ENCODE measurements around the gene TIMM44. TPM values are rescaled to one million over a fixed set of nuclear protein-coding genes. Genes with fewer than 3 reads are reported as not detected.

Gene TIMM44
- total RNA-seq, 1 donor from 2014 or later, result 79.2 TPM

DNA sequence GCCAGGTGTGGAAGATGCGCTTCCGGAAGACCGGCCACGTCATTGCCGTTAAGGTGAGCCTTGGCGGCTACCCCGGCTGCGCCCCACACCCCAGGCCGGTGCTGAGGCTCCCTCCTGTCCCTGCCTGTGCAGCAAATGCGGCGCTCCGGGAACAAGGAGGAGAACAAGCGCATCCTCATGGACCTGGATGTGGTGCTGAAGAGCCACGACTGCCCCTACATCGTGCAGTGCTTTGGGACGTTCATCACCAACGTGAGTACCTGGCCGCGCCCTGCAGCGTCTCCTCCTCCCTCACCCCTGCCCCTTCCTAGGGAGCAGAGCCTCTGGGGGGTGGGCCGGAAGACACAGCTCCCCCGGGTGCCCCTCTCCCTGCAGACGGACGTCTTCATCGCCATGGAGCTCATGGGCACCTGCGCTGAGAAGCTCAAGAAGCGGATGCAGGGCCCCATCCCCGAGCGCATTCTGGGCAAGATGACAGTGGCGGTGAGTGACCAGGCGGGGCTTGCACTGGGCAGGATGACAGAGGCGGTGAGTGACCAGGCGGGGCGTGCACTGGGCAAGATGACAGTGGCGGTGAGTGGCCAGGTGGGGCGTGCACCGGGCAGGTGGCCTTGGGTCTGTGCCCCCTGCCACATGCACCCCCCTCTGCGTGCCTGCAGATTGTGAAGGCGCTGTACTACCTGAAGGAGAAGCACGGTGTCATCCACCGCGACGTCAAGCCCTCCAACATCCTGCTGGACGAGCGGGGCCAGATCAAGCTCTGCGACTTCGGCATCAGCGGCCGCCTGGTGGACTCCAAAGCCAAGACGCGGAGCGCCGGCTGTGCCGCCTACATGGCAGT, 32.9 kb downstream of the TIMM44 start:
- Mint-ChIP-seq H3K27ac (no peak overlapping the region), H3K4me1 (ENCODE audit: low read depth) (peaks cover 2% of the 10 kb centered on the region), H3K27me3 (ENCODE audit: low read depth) (peaks cover 6% of the 10 kb centered on the region), H3K9me3 (no peaks in the 10 kb centered on the region), H3K36me3 (ENCODE audit: low read depth) (peaks cover 30% of the 10 kb centered on the region), H3K4me3 (ENCODE audit: low read depth) (no peak overlapping the region)
- intact Hi-C loops (cut with micrococcal nuclease), result no loop called here
- DNase-seq (ENCODE audit: low spot score), result no peak

DNA sequence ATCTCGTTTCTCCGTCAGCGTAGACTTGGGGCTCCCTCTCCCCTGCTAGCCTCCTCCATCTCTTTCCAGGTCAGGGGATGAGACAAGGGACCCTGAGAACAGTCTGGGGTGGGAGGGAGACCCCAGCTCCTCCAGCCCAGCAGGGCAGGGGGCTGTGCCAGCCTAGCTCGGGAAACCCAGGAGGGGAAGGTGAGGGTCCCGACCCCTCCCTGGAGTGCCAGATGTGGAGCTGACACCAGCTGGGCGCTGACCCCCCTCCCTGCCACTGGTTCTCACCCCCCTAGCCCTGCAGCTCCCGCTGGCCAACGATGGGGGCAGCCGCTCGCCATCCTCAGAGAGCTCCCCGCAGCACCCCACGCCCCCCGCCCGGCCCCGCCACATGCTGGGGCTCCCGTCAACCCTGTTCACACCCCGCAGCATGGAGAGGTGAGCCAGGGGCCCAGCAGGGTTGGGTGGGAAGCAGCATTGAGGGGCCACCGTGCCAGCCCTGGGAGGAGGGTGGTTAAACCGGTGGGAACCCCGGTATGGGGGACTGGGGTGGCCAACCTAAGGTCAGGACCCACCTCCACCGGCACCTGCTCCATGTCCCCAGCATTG, 33.9 kb downstream of the TIMM44 start:
- Mint-ChIP-seq H3K27ac (no peak overlapping the region), H3K4me3 (ENCODE audit: low read depth) (no peak overlapping the region), H3K36me3 (ENCODE audit: low read depth) (peaks cover 38% of the 10 kb centered on the region), H3K4me1 (ENCODE audit: low read depth) (peaks cover 9% of the 10 kb centered on the region), H3K27me3 (ENCODE audit: low read depth) (no peaks in the 10 kb centered on the region), H3K9me3 (no peaks in the 10 kb centered on the region)
- intact Hi-C loops (cut with micrococcal nuclease), result no loop called here
- no peak for DNase-seq (ENCODE audit: low spot score)

DNA sequence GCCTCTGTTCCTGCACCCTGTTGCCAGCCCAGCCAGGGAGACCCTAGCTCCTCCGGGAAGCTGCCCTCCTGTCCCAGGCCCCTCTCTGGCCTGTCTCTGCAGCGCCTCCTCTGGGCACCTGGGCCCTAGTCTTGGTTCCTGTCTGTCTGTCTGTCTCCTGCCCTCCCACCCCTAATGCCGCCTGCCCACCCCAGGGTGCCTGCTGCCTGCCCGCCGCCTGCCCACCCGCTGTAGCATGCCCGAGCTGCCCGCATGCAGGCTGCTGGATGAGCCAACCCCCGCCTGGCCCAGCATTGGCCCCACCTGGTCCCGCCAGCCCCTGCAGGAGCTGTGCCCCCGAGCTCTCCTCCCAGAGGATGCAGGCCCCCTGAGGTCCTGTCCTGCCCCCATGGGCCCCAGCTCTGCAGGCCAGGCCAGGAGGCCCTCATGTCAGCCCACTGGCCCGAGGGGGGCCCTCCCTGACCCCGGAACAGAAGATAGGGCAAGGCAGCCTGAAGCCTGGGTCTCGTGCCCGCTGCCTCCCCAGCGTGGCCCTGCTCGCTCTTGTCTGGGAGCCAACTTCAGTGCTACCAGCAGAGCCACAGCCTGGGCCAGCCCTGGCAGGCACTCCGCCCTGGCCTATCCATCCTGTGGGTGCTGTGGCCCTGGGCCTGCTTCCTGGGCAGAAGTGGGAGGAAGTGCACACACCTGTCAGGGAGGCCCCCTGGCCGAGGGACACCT, 34.6 kb downstream of the TIMM44 start:
- peaks cover 10% of the 10 kb centered on the region for H3K4me1 Mint-ChIP-seq (ENCODE audit: low read depth)
- intact Hi-C loops (cut with micrococcal nuclease), result no loop called here
- H3K36me3 Mint-ChIP-seq (ENCODE audit: low read depth), result peaks cover 38% of the 10 kb centered on the region
- no peak overlapping the region for H3K27ac Mint-ChIP-seq
- DNase-seq (ENCODE audit: low spot score), result no peak
- no peaks in the 10 kb centered on the region for H3K27me3 Mint-ChIP-seq (ENCODE audit: low read depth)
- no peak overlapping the region for H3K4me3 Mint-ChIP-seq (ENCODE audit: low read depth)
- no peaks in the 10 kb centered on the region for H3K9me3 Mint-ChIP-seq

DNA sequence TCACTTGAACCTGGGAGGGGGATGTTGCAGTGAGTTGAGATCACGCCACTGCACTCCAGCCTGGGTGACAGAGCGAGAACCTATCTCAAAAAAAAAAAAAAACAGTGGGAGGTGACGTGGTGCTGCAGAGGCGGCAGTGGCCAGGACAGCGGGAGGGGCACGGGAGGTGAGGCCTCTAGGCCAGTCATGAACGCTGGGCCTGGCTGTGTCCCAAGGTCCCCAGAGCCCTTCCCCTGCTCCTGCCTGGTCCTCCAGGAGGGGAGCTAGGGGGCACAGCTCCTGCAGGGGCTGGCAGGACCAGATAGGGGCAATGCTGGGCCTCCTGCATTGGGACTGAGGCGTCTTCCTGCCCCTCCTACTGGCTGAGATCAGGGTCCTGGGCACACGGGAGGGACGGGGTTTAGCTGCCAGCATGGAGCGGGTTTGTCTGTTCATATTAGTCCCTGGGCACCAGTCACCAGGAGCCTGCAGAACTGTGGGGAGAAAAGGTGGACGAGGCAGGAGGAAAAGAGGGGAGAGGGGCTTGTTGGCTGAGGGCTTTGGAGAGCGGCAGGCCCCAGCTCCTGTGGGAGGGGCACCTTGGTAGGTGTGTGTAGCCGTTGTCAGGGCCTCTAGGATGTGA, 35.3 kb downstream of the TIMM44 start:
- Mint-ChIP-seq H3K9me3 (no peaks in the 10 kb centered on the region), H3K36me3 (ENCODE audit: low read depth) (peaks cover 36% of the 10 kb centered on the region), H3K4me1 (ENCODE audit: low read depth) (peaks cover 13% of the 10 kb centered on the region), H3K27ac (no peak overlapping the region), H3K27me3 (ENCODE audit: low read depth) (no peaks in the 10 kb centered on the region), H3K4me3 (ENCODE audit: low read depth) (no peak overlapping the region)
- DNase-seq (ENCODE audit: low spot score), result no peak
- intact Hi-C loops (cut with micrococcal nuclease), result no loop called here

DNA sequence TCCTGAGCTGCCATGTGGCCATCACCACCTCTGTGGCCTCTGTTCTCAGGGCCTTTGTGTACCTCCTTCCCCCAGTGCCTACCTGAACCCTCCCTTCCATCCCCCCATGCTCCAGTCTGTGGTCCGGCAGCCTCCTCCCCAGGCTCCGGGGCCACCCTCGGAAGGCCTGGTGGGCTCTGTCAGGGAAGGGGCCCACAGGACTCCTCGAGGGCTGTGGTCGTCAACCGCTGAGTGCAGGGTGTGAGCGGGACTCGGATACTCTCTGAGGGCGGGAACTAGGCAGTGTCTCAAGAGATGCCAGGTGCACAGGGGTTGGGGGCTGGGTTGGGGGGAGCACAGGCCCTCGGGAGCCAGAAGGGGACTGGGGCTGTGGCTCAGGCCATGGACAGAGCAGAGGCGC, 35.9 kb downstream of the TIMM44 start:
- Mint-ChIP-seq H3K36me3 (ENCODE audit: low read depth) (peaks cover 30% of the 10 kb centered on the region), H3K27ac (no peak overlapping the region), H3K27me3 (ENCODE audit: low read depth) (no peaks in the 10 kb centered on the region), H3K9me3 (no peaks in the 10 kb centered on the region), H3K4me3 (ENCODE audit: low read depth) (no peak overlapping the region), H3K4me1 (ENCODE audit: low read depth) (peaks cover 20% of the 10 kb centered on the region)
- intact Hi-C loops (cut with micrococcal nuclease), result no loop called here
- no peak for DNase-seq (ENCODE audit: low spot score)

DNA sequence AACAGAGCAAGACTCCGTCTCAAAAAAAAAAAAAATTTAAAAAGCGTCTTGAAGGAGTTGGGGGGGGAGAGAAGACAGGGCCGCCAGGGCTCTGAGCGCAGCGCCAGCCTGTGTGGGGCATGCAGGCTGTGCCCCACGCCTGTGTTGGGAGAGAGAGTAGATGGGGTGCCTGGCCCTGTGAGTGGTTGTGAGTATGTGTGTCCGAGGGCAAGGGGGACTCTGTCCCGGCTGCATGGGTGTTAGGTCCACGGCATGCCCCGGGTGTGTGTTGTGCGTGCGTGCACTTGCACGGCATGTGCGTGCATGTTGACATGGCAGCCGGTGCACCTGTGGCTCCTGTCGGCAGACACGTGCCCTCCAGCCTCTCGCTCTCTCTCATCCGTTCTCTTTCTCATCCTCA, 36.3 kb downstream of the TIMM44 start:
- H3K9me3 Mint-ChIP-seq, result no peaks in the 10 kb centered on the region
- intact Hi-C loops (cut with micrococcal nuclease), result no loop called here
- H3K27me3 Mint-ChIP-seq (ENCODE audit: low read depth), result no peaks in the 10 kb centered on the region
- H3K27ac Mint-ChIP-seq, result no peak overlapping the region
- H3K4me3 Mint-ChIP-seq (ENCODE audit: low read depth), result no peak overlapping the region
- DNase-seq (ENCODE audit: low spot score), result no peak
- peaks cover 30% of the 10 kb centered on the region for H3K36me3 Mint-ChIP-seq (ENCODE audit: low read depth)
- H3K4me1 Mint-ChIP-seq (ENCODE audit: low read depth), result peaks cover 22% of the 10 kb centered on the region

DNA sequence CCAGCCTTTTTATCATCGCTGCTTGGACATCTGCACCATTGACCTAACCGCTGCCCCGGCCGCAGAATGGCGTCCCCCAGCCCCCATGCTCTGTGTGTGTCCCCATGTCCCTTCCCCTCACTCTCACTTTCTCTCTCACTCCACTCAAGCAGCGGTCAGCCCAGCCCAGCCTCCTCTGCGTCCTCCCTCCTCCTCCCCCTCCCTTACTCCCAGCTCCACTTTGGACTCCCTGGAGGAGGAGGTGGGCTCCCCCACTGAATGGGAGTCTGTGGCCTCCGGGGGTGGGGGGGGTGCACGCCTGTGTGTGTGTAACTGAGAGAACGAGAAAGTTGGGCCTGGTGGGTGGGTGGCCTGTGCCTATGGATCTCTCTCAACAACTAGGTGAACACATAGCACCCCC, 37.6 kb downstream of the TIMM44 start:
- peaks cover 19% of the 10 kb centered on the region for H3K36me3 Mint-ChIP-seq (ENCODE audit: low read depth)
- peak overlapping the region; percentile 85 for H3K27ac Mint-ChIP-seq
- intact Hi-C loops (cut with micrococcal nuclease), result no loop called here
- DNase-seq (ENCODE audit: low spot score), result no peak
- H3K4me1 Mint-ChIP-seq (ENCODE audit: low read depth), result peaks cover 22% of the 10 kb centered on the region
- no peaks in the 10 kb centered on the region for H3K27me3 Mint-ChIP-seq (ENCODE audit: low read depth)
- no peaks in the 10 kb centered on the region for H3K9me3 Mint-ChIP-seq
- peak overlapping the region; percentile 87 for H3K4me3 Mint-ChIP-seq (ENCODE audit: low read depth)

DNA sequence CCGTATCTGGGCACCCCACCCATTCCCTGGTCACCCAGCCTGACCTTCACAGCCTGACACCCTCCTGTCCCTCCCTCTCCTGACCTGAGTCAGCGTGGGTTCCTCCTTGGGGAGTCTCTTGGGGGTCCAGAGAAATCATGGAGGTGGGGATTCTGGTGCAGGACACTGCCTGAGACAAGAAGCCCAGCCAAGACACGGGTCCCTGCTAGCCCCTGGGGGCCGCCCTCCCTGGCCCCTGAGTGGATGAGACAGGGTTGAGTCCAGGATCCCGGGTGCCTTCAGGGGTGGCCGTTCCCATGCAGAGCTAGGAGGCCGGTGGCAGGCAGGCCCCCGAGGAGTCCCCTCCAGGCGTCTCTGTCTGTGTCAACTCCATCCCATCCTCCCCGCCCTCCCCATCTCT, 38.2 kb downstream of the TIMM44 start:
- Mint-ChIP-seq H3K27ac (peak overlapping the region; percentile 91), H3K4me1 (ENCODE audit: low read depth) (peaks cover 22% of the 10 kb centered on the region), H3K36me3 (ENCODE audit: low read depth) (peaks cover 15% of the 10 kb centered on the region), H3K9me3 (no peaks in the 10 kb centered on the region), H3K4me3 (ENCODE audit: low read depth) (peak overlapping the region; percentile 87), H3K27me3 (ENCODE audit: low read depth) (no peaks in the 10 kb centered on the region)
- intact Hi-C loops (cut with micrococcal nuclease), result no loop called here
- no peak for DNase-seq (ENCODE audit: low spot score)

DNA sequence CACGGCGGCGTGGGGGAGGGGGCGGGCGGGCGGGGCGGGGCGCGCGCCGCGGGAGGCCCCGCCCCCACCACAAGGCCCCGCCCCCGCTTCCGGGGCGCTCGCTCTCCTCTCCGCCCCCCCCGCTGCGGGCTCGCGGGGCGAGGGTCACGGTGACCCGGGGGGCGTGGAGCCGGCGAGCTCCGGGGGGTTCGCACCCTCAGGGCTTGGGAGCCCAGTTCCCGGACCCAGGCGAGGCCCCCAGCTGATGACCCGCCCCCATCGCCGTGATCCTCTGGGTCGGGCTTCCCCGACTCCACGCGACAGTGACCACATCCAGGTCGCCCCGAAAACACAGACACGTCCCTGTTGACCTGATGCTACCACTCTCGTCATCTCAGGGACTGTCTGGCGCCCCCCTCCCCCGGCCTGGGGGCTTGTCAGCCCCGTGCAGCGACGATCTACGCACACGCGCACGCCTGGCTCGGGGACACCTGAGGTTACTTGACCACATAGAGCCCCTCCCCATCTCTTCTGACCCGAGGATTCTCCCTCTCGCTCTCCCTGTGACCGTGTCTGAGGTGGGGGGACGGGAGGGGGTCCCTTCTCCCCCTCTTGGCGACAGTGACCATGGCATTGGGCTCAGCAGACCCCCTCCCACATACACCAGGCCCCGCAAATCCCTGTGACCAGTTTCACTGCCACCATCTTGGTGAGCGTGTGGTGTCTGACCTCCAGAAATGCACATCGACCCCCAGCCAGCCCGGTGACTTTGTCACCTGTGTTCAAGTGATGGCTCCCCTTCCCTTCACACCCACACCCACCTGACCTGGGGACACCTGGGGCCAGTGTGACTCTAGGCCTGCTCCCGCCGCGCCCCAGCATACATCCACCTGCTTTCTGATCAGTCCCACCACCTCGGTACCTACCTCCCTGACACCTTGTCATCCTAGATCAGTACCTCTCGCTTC, 39.1 kb downstream of the TIMM44 start:
- Mint-ChIP-seq H3K4me3 (ENCODE audit: low read depth) (peak overlapping the region; percentile 87), H3K4me1 (ENCODE audit: low read depth) (peaks cover 22% of the 10 kb centered on the region), H3K27ac (peak overlapping the region; percentile 91), H3K27me3 (ENCODE audit: low read depth) (no peaks in the 10 kb centered on the region), H3K36me3 (ENCODE audit: low read depth) (peaks cover 15% of the 10 kb centered on the region), H3K9me3 (no peaks in the 10 kb centered on the region)
- intact Hi-C loops (cut with micrococcal nuclease), result no loop called here
- DNase-seq (ENCODE audit: low spot score), result peak; percentile 61

DNA sequence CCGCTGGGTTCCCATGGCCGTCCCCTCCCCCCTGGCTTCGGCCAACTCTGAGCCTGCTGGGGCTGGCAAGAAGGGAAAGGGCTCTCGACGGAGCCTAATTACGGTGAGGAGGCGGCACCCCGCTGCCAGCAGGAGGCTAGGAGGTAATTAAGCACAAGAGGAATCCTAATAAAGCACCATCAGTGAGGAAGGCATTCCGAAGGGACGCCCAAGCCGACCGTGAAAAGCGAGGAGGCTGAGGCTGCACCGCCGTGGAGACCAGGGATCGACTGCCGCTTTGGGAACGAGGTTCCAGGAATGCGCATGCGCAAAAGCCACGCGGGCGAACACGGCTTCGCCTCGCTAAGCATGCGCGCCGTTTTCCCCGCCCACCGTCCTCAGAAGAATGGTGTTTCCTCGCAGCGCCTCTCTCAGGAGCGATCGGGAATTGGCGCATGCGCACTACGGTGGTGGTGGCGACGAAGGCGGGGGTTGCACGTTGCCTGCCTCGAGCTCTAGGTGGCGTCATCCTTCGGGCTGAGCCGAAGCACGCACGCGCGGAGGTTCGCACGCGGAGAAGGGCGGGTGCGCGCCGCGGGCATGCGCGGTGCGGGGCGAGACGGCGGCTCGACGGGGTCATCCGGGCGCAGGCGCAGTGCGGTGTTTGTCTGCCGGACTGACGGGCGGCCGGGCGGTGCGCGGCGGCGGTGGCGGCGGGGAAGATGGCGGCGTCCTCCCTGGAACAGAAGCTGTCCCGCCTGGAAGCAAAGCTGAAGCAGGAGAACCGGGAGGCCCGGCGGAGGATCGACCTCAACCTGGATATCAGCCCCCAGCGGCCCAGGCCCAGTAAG, 40.0 kb downstream of the TIMM44 start, which contains the start of gene MAP2K7:
MAP2K7 (plus strand) TSS at position 634 of the 830 bp plus-strand sequence; CDS start at position 702, 68 bp downstream.
- peaks cover 15% of the 10 kb centered on the region for H3K36me3 Mint-ChIP-seq (ENCODE audit: low read depth)
- intact Hi-C loops (cut with micrococcal nuclease), result loop anchor here (1.0 kb wide), 1 partner anchor 17 kb away; the partner anchor contains the start of gene SNAPC2
- no peaks in the 10 kb centered on the region for H3K9me3 Mint-ChIP-seq
- H3K4me3 Mint-ChIP-seq (ENCODE audit: low read depth), result peak within 1 kb of the TSS; percentile 88
- peak within 1 kb of the TSS; percentile 91 for H3K27ac Mint-ChIP-seq
- DNase-seq (ENCODE audit: low spot score), result peak; percentile 100
- H3K27me3 Mint-ChIP-seq (ENCODE audit: low read depth), result no peaks in the 10 kb centered on the region
- H3K4me1 Mint-ChIP-seq (ENCODE audit: low read depth), result peaks cover 22% of the 10 kb centered on the region

DNA sequence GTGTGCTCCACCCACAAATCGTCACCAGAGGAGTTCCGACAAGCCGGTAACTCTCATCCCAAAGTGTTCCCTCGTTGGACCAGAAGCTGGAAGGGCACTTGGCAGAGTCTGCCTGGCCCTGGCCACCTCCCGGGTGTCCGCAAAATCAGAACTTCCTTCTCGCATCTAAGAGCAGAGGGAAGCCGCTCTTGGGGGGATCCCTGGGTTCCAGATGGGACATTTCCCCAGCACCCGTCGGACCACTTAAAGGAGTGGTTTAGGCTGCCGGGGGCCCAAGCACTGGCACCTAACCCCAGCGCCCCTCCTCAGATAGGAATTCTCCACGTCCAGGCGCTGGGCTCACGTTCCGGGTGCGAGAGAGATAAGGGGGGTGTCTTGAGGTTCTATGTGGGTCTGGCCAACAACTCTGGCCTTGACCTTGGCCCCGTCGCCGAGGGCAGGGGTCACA, 40.6 kb downstream of the TIMM44 start:
- H3K4me3 Mint-ChIP-seq (ENCODE audit: low read depth), result peak overlapping the region; percentile 88
- peaks cover 22% of the 10 kb centered on the region for H3K4me1 Mint-ChIP-seq (ENCODE audit: low read depth)
- intact Hi-C loops (cut with micrococcal nuclease), result loop anchor here (1.0 kb wide), 1 partner anchor 17 kb away; the partner anchor contains the start of gene SNAPC2
- H3K9me3 Mint-ChIP-seq, result no peaks in the 10 kb centered on the region
- peaks cover 15% of the 10 kb centered on the region for H3K36me3 Mint-ChIP-seq (ENCODE audit: low read depth)
- H3K27me3 Mint-ChIP-seq (ENCODE audit: low read depth), result no peaks in the 10 kb centered on the region
- H3K27ac Mint-ChIP-seq, result peak overlapping the region; percentile 85
- DNase-seq (ENCODE audit: low spot score), result no peak

Data from activated T-helper 2 cell treated with anti-CD3 and anti-CD28 coated beads, Interferon-gamma antibody, Interleukin-2, Interleukin-4, amounts not matched to agents 10 μg/mL and 5 μg/mL and 100 μg/mL, durations not matched to agents 14 hours and 24 hours and 36 hours (primary cell).